SK-N-SH (cell line): ENCODE data around the gene ADAMTSL1. TPM values are rescaled to one million over a fixed set of nuclear protein-coding genes. Genes with fewer than 3 reads are reported as not detected.

Experiments
- CTCF ChIA-PET: fragments of 300-600, 350-600 bp; formaldehyde crosslinking; extraction: SDS; loops from one replicate; lab custom pipeline; 2021; lab: Yijun Ruan, JAX
- POLR2A ChIA-PET: fragments of 350-600 bp; sonication (Branson Sonifier 250); formaldehyde crosslinking; extraction: SDS; loops from one replicate; lab custom pipeline; 2020; ENCODE audit warnings: antibody characterized with exemption, inconsistent platforms; lab: Yijun Ruan, JAX
- DNase-seq: peaks from one replicate; pipeline ENCODE4 v3.0.0; 2012
- H2AFZ ChIP-seq: fragments of 200-600 bp; sonication (generic); 2 replicates; pipeline ENCODE4 v1.8.1; 2016; ENCODE audit warnings: antibody characterized with exemption, mild to moderate bottlenecking, low read depth
- H3F3A ChIP-seq: fragments of 200-600 bp; sonication (generic); replicated peaks from 2 replicates; pipeline ENCODE3; 2016; ENCODE audit warnings: antibody characterized with exemption, mild to moderate bottlenecking; ENCODE audit not compliant: insufficient read depth
- H3K27ac ChIP-seq, 2 experiments: fragments of 200-500 bp in 1 of 2; fragments of 200-600 bp in 1 of 2; sonication (Bioruptor generic) in 1 of 2; sonication (generic), shearing (Covaris generic) in 1 of 2; 2 replicates each; pipeline versions ENCODE4 v1.5.1 to v1.6.1; 2014 to 2016; ENCODE audit warnings: low read depth in 2 of 2, inconsistent platforms in 1 of 2, low read length in 1 of 2, mild to moderate bottlenecking in 1 of 2, mixed read lengths in 1 of 2
- H3K27me3 ChIP-seq: fragments of 200-600 bp; sonication (generic), shearing (Covaris generic); 2 replicates; pipeline ENCODE4 v1.6.1; 2016; ENCODE audit warnings: mixed run types; ENCODE audit not compliant: insufficient read depth
- H3K36me3 ChIP-seq, 2 experiments: fragments of 200-500 bp in 1 of 2; fragments of 200-600 bp in 1 of 2; sonication (Bioruptor generic) in 1 of 2; sonication (generic) in 1 of 2; replicated peaks in 1 of 2; 2 replicates each; pipeline versions ENCODE3 to v1.5.1; 2014 to 2016; ENCODE audit warnings: low read length in 1 of 2, mild to moderate bottlenecking in 1 of 2; ENCODE audit not compliant: insufficient read depth in 2 of 2, control insufficient read depth in 1 of 2
- H3K4me1 ChIP-seq, 2 experiments: fragments of 200-500 bp in 1 of 2; fragments of 200-600 bp in 1 of 2; sonication (Bioruptor generic) in 1 of 2; sonication (generic), shearing (Covaris generic) in 1 of 2; 2 replicates each; pipeline versions ENCODE4 v1.5.1 to v1.6.1; 2014 to 2016; ENCODE audit warnings: low read depth in 1 of 2, low read length in 1 of 2, mixed run types in 1 of 2; ENCODE audit not compliant: insufficient read depth in 2 of 2, control insufficient read depth in 1 of 2
- H3K4me2 ChIP-seq: fragments of 200-600 bp; sonication (generic), shearing (Covaris generic); 2 replicates; pipeline ENCODE4 v1.6.1; 2017; ENCODE audit warnings: mixed run types
- H3K4me3 ChIP-seq, 2 experiments: fragments of 200-500 bp in 1 of 2; fragments of 200-600 bp in 1 of 2; sonication (Bioruptor generic) in 1 of 2; sonication (generic), shearing (Covaris generic) in 1 of 2; 2 replicates each; pipeline versions ENCODE4 v1.5.1 to v1.8.1; 2014 to 2016; ENCODE audit warnings: low read depth in 2 of 2, inconsistent platforms in 1 of 2, low read length in 1 of 2, mild to moderate bottlenecking in 1 of 2, mixed read lengths in 1 of 2, moderate library complexity in 1 of 2
- H3K79me2 ChIP-seq: fragments of 200-600 bp; sonication (generic); 2 replicates; pipeline ENCODE4 v1.8.1; 2017; ENCODE audit warnings: mild to moderate bottlenecking; ENCODE audit not compliant: insufficient read depth
- H3K9ac ChIP-seq: fragments of 200-600 bp; sonication (generic); 2 replicates; pipeline ENCODE4 v1.6.1; 2017; ENCODE audit warnings: mixed run types
- H3K9me2 ChIP-seq: fragments of 200-600 bp; sonication (generic); 2 replicates; pipeline ENCODE4 v1.6.1; 2017; ENCODE audit warnings: mixed run types
- H3K9me3 ChIP-seq: fragments of 200-600 bp; sonication (generic); 2 replicates; pipeline ENCODE4 v1.6.1; 2017; ENCODE audit warnings: mixed run types, mild to moderate bottlenecking, moderate library complexity
- H4K20me1 ChIP-seq: fragments of 200-600 bp; sonication (generic); 2 replicates; pipeline ENCODE4 v1.6.1; 2017; ENCODE audit warnings: mild to moderate bottlenecking, mixed run types; ENCODE audit not compliant: insufficient read depth
- CTCF ChIP-seq: fragments of 200-600 bp; sonication (generic); IDR thresholded peaks from 2 replicates; pipeline ENCODE4 v1.6.1; 2017; ENCODE audit warnings: antibody characterized with exemption, mild to moderate bottlenecking, moderate library complexity
- ELF1 ChIP-seq: IDR thresholded peaks from 2 replicates; pipeline ENCODE4 v1.4.0; 2012
- FOSL2 ChIP-seq: IDR thresholded peaks from 2 replicates; pipeline ENCODE4 v1.4.0; 2012; ENCODE audit warnings: low read depth, mild to moderate bottlenecking, moderate library complexity, borderline replicate concordance
- GATA2 ChIP-seq: sonication (generic); formaldehyde crosslinking; IDR thresholded peaks from 2 replicates; pipeline ENCODE4 v1.5.0; 2020; ENCODE audit warnings: mild to moderate bottlenecking, missing genetic modification reagents
- MAX ChIP-seq: IDR thresholded peaks from 2 replicates; pipeline ENCODE4 v1.4.0; 2012; ENCODE audit warnings: low read depth
- POLR2AphosphoS5 ChIP-seq: IDR thresholded peaks from 2 replicates; pipeline ENCODE4 v1.6.1; 2012; ENCODE audit warnings: low read depth, low read length
- RAD21 ChIP-seq: IDR thresholded peaks from 2 replicates; pipeline ENCODE4 v1.6.1; 2012; ENCODE audit warnings: mild to moderate bottlenecking, low read length
- RCOR1 ChIP-seq: fragments of 150-350 bp; IDR thresholded peaks from 2 replicates; pipeline ENCODE4 v1.6.1; 2017; ENCODE audit warnings: antibody characterized with exemption, low read length
- REST ChIP-seq: IDR thresholded peaks from 2 replicates; pipeline ENCODE4 v1.6.1; 2012; ENCODE audit warnings: mild to moderate bottlenecking, low read depth, low read length, moderate library complexity
- RFX5 ChIP-seq: IDR thresholded peaks from 2 replicates; pipeline ENCODE4 v1.6.1; 2012; ENCODE audit warnings: mild to moderate bottlenecking, improper control_type of control experiment, low read length
- TAF1 ChIP-seq: IDR thresholded peaks from 2 replicates; pipeline ENCODE4 v1.6.1; 2012; ENCODE audit warnings: low read depth, mild to moderate bottlenecking, low read length, moderate library complexity, borderline replicate concordance
- TEAD4 ChIP-seq: IDR thresholded peaks from 2 replicates; pipeline ENCODE4 v1.4.0; 2012; ENCODE audit warnings: mild to moderate bottlenecking, borderline replicate concordance; ENCODE audit not compliant: insufficient read depth
- YY1 ChIP-seq: IDR thresholded peaks from 2 replicates; pipeline ENCODE4 v1.4.0; 2012; ENCODE audit warnings: low read depth, mild to moderate bottlenecking
- ZBTB33 ChIP-seq: IDR thresholded peaks from 2 replicates; pipeline ENCODE4 v1.4.0; 2012; ENCODE audit warnings: low read depth, borderline replicate concordance
- WGBS: methylation state at CpG from one replicate; pipeline ENCODE4 v1.1.6; 2017; ENCODE audit warnings: low lambda C conversion rate; 5-methylcytosine and 5-hydroxymethylcytosine counted together
- polyA plus RNA-seq, 3 experiments: library from polyadenylated mRNA; depleted of rRNA; stranded (reverse); fragments of >200 nt; gene quantifications; 2 replicates each; pipeline ENCODE4 v1.2.3, GENCODE V29; 2012

Gene ADAMTSL1
- polyA plus RNA-seq, 1 of the 3 experiments (the other 2 are of a cell fraction): 114 TPM

DNA sequence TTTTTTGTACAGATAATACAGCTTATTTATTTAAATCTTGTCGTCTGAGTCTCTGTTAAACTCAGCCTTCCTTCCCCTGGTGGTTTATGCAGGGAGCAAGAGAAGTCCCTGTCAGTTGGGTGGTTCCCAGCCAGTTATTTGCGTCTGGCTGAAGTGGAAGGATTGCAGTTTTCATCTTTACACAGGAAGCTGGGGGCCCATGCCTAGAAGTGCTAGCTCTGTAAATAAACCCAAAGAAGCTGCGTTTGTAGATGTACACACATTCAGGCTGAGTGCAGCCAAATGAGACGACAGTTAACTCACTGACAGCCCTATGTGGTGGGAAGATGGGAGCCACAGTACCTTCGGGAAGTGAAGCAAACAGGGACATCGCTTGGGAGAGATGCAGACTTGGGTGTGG is 437.0 kb downstream of the ADAMTSL1 start:
- DNase-seq: no peak
- POLR2A ChIA-PET: no interaction called here

DNA sequence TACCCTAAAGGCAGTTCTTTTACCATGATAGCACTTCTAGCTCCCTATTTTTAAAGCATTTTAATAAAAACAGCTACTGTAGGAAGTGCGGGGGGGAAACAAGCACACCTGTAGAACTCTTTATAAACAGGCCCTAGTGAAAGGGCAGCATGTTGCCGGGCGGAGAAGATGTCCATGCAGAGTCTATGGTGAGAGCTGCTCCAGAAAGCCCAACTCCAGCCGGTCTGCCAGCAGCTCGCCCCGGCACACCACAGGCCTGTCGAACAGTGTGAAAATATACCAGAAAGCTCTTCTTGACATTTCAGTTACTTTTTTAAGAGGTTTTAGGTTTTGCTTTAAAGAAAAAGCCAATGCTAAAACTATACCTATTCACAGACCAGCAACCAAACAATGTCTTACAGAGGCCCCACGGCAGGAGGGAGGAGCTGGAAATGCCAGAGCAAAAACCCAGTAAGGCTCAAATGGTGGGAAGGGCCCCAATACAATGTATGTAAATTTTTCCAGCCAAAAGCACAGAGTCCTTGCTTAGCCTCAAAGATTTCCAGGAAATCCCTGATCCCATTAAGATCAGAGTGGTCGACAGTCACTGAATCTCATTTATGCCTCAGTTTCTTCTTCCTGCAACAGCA is 437.9 kb downstream of the ADAMTSL1 start:
- no peaks in the 10 kb centered on the region for H3K27me3 ChIP-seq
- no peak overlapping the region for H2AFZ ChIP-seq
- no peak overlapping the region for H3K9ac ChIP-seq
- 91% methylated on average over 9 of the region's 9 CpGs for WGBS
- H3K36me3 ChIP-seq: peaks cover 3 to 14% of the 10 kb centered on the region in 2 experiments
- no peak overlapping the region for H3K4me3 ChIP-seq
- peaks cover 7% of the 10 kb centered on the region for H3F3A ChIP-seq
- H3K9me3 ChIP-seq: no peaks in the 10 kb centered on the region
- POLR2A ChIA-PET: no interaction called here
- no peak for DNase-seq
- H4K20me1 ChIP-seq: no peaks in the 10 kb centered on the region
- peaks cover 1 to 4% of the 10 kb centered on the region in 2 experiments; a peak in 1 of 4 replicates for H3K4me1 ChIP-seq
- CTCF ChIA-PET: interaction anchor here (1.2 to 1.5 kb wide), 2 partner anchors 473 to 657 kb away, joined by 3 to 4 read pairs; no protein-coding TSS in a partner anchor
- H3K4me2 ChIP-seq: no peak overlapping the region
- no peaks in the 10 kb centered on the region for H3K79me2 ChIP-seq
- H3K27ac ChIP-seq: no peak overlapping the region
- H3K9me2 ChIP-seq: no peaks in the 10 kb centered on the region
- no peak for TF ChIP-seq RAD21
- TF ChIP-seq TAF1: no peak
- no peak for TF ChIP-seq REST
- TF ChIP-seq MAX: no peak
- TF ChIP-seq RFX5: no peak
- no peak for TF ChIP-seq CTCF
- no peak for TF ChIP-seq TEAD4
- no peak for TF ChIP-seq ZBTB33
- TF ChIP-seq FOSL2: no peak
- TF ChIP-seq POLR2AphosphoS5: no peak
- no peak for TF ChIP-seq YY1
- no peak for TF ChIP-seq RCOR1

More for the DNA sequence above, 437.0 kb downstream of the ADAMTSL1 start:
- Histone ChIP-seq H3K27me3 (no peaks in the 10 kb centered on the region), H3K36me3 (peaks cover 3 to 19% of the 10 kb centered on the region in 2 experiments), H3K9me3 (no peaks in the 10 kb centered on the region), H3K9ac (no peak overlapping the region), H3K9me2 (no peaks in the 10 kb centered on the region), H3K79me2 (no peaks in the 10 kb centered on the region), H3K4me2 (no peak overlapping the region), H3K4me1 (peaks cover 4 to 10% of the 10 kb centered on the region in 2 experiments; a peak in 2 of 4 replicates), H2AFZ (no peak overlapping the region), H3K27ac (no peak overlapping the region), H3K4me3 (no peak overlapping the region), H3F3A (peaks cover 7% of the 10 kb centered on the region), H4K20me1 (no peaks in the 10 kb centered on the region)
- 80% methylated on average over 6 of the region's 6 CpGs for WGBS
- no peak for TF ChIP-seq ELF1
- no peak for TF ChIP-seq ZBTB33
- TF ChIP-seq GATA2 (CRISPR knock-in tag): no peak
- CTCF ChIA-PET: interaction anchor here (0.9 to 1.5 kb wide), 2 partner anchors 11 to 656 kb away, joined by 3 read pairs; no protein-coding TSS in a partner anchor
